ENCODE measurements around the gene CCDC73.
"Not testable (repeated sequence)": the region's sequence is repeated elsewhere in the genome, so short reads cannot be mapped to it uniquely, and the experiment has no call there.

CCDC73 gene

DNA sequence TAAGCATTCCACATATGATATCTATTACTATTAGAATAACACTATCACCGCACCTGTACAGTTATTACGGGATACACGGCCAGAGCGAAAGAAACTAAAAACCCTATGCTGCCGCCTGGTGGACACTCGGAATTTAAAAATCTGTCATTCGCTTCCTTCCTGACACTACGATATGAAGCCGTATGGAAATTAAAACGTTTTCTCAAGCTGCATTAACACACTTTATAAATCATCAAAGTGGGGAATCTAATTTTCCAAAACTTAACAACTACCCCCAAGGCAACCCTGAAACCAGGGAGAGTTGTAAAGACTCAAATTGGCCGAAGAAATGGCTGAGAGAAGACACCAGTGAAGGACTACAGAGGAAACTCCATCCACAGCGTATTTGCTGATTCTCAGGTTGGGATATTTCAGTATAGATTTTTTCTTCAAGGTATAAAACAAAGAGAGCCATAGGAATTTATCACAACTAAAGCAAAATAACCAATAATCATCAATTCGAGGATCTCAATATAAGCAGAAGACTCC, 1.4 kb downstream of the CCDC73 start:
- DNase-seq, result peak; percentile 62

GRCh38 chr11:32792111-32792947, 2.1 kb downstream of the CCDC73 start:
- no peak for DNase-seq

DNA sequence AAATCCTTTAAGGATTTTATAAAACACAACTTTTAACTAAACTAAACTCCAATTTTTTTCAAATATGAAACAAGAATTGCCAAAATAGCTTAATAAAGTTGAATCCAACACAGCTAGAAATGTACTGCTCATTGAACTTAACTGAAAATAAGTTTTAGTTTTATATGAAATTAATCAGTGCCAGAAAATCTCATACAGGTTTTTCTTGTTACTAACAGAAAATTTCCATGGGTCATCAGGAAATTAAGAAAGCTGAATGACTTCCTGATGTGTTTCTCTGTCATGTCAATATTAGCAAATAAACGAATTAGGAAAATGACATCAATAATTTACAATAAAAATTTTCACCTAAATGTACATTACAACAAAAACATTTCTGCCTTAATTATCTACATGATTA, 3.5 kb downstream of the CCDC73 start:
- DNase-seq, result no peak

DNA sequence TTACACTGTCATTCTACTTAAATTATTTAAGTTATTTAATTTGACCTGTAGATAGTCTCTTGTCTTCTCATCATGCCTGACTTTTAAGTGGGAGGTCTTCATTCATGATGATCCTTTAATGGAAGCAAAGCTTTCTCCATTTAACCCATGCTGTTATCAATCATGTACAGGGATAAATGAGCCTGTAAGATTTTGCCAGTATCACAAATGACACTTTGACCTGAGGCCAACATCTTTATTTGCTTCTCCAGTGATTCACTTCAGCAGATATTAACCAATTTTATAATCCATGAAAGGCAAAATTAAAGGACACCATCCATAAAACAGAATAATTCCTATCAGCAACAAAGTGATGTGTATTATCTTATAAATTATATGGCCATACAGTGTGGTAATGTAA, 7.7 kb downstream of the CCDC73 start:
- DNase-seq, result no peak

DNA sequence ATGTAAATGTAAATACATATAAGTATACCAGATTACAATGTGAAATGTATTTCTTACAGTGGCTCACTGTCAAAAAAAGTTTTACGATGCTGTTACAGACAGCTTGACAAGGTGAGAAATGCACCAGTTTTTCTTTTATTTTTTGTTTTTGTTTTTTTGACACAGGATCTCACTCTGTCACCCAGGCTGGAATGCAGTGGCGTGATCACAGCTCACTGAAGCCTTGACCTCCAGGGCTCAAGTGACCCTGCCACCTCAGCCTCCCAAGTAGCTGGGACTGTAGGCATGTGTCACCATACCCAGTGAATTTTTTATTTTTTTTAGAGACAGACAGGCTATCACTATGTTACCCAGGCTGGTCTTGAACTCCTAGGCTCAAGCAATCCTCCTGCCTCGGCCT, 9.2 kb downstream of the CCDC73 start:
- DNase-seq, result no peak

GRCh38 chr11:32781721-32782120, 12.7 kb downstream of the CCDC73 start:
- no peak for DNase-seq

- not testable (repeated sequence) for DNase-seq
These were observed 13.6 kb downstream of the CCDC73 start for GRCh38 chr11:32780839-32781238.

- DNase-seq, result no peak
These were observed 15.3 kb downstream of the CCDC73 start for GRCh38 chr11:32779136-32779535.

GRCh38 chr11:32775908-32776307, 18.6 kb downstream of the CCDC73 start:
- DNase-seq, result no peak

DNA sequence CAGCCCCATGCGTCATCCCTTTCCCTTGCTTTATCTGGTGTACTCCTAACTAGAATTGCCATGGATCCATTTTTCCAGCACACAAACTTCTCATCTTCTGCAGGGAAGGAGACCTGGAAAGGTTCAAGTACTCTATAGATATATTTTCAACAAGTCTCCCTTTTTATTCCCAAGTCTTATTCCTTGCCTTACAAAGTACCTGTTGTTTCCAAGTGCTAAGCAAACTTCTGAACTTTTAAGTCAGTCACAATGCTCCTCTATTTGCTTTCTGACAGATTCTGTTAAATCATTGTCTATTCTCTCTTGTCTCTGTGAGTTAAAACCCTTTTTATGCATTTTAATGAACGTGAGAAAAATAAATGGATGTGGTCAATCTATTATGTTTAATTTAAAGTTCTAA, 20.4 kb downstream of the CCDC73 start:
- no peak for DNase-seq

DNA sequence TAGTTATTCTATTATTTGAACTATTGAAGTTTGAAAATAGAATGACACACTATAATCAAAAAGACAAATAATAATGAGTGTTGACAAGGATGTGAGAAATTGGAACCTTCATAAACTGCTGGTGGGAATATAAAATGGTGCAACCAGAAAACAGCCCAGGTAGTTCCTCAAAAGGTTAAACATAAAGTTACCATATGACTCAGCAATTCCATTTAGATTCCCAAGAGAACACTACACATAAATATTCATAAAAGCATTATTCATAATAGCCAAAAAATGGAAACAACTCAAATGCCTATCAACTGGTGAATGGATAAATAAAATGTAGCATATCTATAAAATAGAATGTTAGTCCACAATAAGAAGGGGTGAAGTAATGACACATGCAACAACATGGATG, 21.7 kb downstream of the CCDC73 start:
- no peak for DNase-seq

DNA sequence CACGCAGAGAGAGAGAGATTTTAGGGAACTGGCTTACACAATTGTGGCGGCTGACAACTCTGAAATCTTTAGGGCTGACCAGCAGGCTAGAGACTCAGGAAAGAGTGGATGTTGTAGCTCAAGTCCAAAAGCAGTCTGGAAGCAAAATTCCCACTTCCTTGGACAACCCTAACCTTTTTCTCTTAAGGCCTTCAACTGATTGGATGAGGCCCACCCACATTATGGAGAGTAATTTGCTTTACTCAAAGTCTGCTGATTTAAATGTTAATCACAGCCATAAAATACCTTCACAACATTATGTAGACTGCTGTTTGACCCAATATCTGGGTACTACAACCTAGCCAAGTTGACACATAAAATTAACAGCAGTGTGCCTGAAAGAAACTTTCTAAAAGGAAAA, 32.7 kb downstream of the CCDC73 start:
- DNase-seq, result not testable (repeated sequence)

DNA sequence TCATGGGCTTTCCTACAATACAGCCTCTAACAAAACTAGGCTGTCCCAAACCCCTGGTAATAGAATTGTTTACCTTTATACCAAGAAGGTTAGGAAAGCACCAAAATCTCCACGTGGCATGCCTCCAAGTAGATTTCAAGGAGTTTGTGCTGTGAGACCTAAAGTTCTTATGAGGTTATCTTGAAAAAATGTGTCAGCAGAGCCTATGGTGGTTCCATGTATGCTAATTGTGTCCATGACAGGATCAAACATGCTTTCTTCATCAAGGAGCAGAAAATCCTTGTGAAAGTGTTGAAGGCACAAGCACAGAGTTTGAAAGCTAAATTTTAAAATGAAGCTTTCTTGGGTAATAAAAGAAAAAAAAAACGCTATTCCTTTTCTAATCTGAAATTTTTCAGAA, 36.2 kb downstream of the CCDC73 start:
- no peak for DNase-seq

GRCh38 chr11:32753181-32753580, 41.3 kb downstream of the CCDC73 start:
- not testable (repeated sequence) for DNase-seq

GRCh38 chr11:32752001-32752400, 42.5 kb downstream of the CCDC73 start:
- no peak for DNase-seq

DNA sequence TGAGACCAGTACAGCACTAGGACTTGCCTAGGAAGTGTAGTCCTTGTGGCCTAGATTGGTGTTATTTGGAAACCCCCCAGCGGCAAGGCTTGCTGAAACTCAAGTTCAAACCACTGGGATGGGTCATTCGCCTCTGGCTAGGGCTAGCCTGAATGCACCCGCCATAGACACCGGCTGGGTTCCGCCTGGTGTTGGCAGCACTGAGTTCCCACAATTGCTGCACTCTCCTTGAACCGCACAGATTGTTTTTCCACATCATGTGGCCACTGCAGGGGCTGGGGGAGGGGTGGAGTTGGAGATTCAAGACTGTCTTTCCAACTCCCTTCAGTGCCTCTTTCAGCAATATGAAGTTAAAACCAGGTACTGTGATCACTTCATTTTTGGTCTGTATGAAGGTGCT, 43.1 kb downstream of the CCDC73 start:
- DNase-seq, result no peak

GRCh38 chr11:32729976-32730375, 64.5 kb downstream of the CCDC73 start:
- no peak for DNase-seq

DNA sequence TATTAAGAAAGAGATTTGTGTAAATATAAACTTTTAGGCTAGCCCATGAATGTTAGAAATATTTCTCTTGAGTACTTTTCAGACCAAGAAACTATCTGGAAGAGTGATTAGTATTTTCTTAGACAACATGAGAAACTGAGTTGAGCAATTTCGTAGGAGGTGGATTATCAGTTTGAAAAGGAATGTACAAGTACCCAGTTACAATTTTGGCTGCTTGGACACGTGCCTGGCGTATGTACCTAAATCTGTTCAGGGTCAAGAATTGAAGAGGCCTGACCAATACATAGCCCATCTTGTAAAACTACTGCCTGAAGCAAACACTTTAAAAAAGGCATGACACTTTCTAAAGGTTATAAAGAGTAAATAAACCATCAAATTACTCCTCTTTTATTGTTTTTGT, 71.1 kb downstream of the CCDC73 start:
- DNase-seq, result no peak

DNA sequence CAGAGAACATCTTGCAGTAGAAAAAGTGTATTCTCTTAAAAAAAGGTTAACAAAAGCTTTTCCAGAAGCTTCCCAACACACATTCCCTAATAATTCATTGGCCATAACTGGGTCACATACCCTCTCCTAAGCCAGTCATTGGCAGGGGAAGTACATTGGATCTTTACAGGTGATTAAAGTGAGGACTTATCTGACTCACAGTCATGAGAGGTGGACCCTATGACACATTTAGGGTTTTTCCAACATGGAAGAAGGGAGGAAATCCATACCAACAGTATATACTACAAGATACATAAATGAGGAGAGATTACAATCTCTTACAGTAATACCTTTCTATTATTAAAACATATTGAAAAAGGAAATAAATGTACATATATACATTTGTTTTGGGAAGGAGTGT, 72.2 kb downstream of the CCDC73 start:
- no peak for DNase-seq

GRCh38 chr11:32713496-32713895, 81.0 kb downstream of the CCDC73 start:
- no peak for DNase-seq

DNA sequence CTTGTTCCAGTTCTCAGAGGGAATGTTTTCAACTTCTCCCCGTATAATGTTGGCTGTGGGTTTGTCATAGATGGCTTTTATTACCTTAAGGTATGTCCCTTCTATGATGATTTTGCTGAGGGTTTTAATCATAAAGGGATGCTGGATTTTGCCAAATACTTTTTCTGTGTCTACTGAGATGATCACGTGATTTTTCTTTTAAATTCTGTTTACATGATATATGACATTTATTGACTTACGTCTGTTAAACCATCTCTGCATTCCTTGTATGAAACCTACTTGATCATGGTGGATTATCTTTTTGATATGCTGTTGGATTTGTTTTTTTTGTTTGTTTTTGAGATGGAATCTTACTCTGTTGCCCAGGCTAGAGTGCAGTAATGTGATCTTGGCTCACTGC, 85.5 kb downstream of the CCDC73 start:
- DNase-seq, result not testable (repeated sequence)

- DNase-seq, result no peak
These were observed 87.3 kb downstream of the CCDC73 start for GRCh38 chr11:32706985-32707741.

DNA sequence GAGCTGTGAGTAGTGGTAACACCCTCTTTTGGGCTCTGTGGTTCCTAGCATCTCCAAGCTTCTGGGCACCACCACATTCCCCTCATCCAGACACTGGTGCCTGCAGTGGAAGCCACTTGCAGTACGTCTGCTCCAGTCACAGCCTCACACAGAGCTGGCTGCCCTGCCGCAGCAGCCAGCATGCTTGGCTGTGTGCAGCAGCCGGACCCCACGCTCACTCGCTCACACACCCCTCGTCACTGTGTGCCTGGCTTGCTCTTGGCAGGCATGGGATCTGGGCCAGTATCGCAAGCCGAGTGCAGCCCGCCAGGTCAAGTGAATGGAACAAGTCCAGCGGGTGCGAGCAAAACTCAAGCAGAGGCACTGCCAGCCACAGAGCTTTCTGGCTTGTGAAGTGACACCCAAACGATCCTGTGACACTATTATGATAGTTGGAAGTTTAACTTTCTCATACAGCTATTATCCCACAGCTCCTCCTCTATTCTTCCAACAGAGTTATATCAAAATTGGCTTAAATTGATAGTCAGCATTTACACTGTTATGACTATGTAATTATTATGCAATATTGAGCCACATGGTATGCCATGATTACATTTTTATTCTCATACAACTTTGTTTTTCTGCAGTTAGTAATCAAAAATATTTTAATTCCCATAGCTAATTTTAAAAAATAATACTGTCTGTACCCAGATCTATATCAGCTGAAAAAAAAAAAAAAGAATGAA, 89.0 kb downstream of the CCDC73 start:
- DNase-seq, result no peak
